WTC11 (cell line): Measurements from ENCODE around the gene RPL31. TPM values are rescaled to one million over a fixed set of nuclear protein-coding genes. Genes with fewer than 3 reads are reported as not detected.

ENCODE experiments used
- ATAC-seq: fragments of 200-7000 bp; cut with Tn5 transposase; 2 replicates; pipeline ENCODE4 v1.10.0; 2021; ENCODE audit warnings: mild to moderate bottlenecking, moderate library complexity
- CTCF ChIA-PET: fragments of 300-600 bp; sonication (Branson Sonifier 250); formaldehyde crosslinking; loops from one replicate; lab custom pipeline; 2021; ENCODE audit warnings: antibody characterized with exemption; lab: Charles Lee
- POLR2A ChIA-PET: fragments of 350-600 bp; sonication (Branson Sonifier 250); formaldehyde crosslinking; loops from one replicate; lab custom pipeline; 2021; ENCODE audit warnings: antibody characterized with exemption; lab: Charles Lee
- DNase-seq: peaks from one replicate; pipeline ENCODE4 v3.0.0; 2021; ENCODE audit warnings: low spot score
- H3K27ac Mint-ChIP-seq: 2 replicates; pipeline ENCODE4 v1.8.0; 2021; ENCODE audit warnings: mixed read lengths
- H3K27me3 Mint-ChIP-seq: 2 replicates; pipeline ENCODE4 v1.8.0; 2021; ENCODE audit warnings: low read depth, mild to moderate bottlenecking, moderate library complexity, mixed read lengths
- H3K36me3 Mint-ChIP-seq: 2 replicates; pipeline ENCODE4 v1.8.0; 2021; ENCODE audit warnings: mixed read lengths
- H3K4me1 Mint-ChIP-seq: 2 replicates; pipeline ENCODE4 v1.8.0; 2022; ENCODE audit warnings: mixed read lengths
- H3K4me3 Mint-ChIP-seq: 2 replicates; pipeline ENCODE4 v1.8.0; 2021; ENCODE audit warnings: mild to moderate bottlenecking, moderate library complexity, mixed read lengths
- H3K9me3 Mint-ChIP-seq: 2 replicates; pipeline ENCODE4 v1.8.0; 2021; ENCODE audit warnings: mixed read lengths
- CREB1 ChIP-seq: sonication (generic); formaldehyde crosslinking; IDR thresholded peaks from 2 replicates; pipeline ENCODE4 v1.8.0; 2023; ENCODE audit warnings: mild to moderate bottlenecking, missing genetic modification reagents
- E2F5 ChIP-seq: sonication (generic); formaldehyde crosslinking; IDR thresholded peaks from 2 replicates; pipeline ENCODE4 v1.8.1; 2022; ENCODE audit warnings: mild to moderate bottlenecking, moderate library complexity, missing genetic modification reagents
- EMX1 ChIP-seq: fragments of 250-450 bp; sonication (Bioruptor Pico); IDR thresholded peaks from 2 replicates; pipeline ENCODE4 v1.8.0; 2021; ENCODE audit warnings: mild to moderate bottlenecking
- ETV6 ChIP-seq: sonication (generic); formaldehyde crosslinking; IDR thresholded peaks from 2 replicates; pipeline ENCODE4 v1.8.1; 2022; ENCODE audit warnings: mild to moderate bottlenecking, missing genetic modification reagents
- FOXK1 ChIP-seq: sonication (generic); formaldehyde crosslinking; IDR thresholded peaks from 2 replicates; pipeline ENCODE4 v1.8.0; 2022; ENCODE audit warnings: mild to moderate bottlenecking, moderate library complexity, missing genetic modification reagents
- HMGA2 ChIP-seq: fragments of 250-450 bp; sonication (Bioruptor Pico); IDR thresholded peaks from 2 replicates; pipeline ENCODE4 v1.4.0; 2021; ENCODE audit warnings: mild to moderate bottlenecking, moderate library complexity
- HMGXB4 ChIP-seq: sonication (generic); formaldehyde crosslinking; IDR thresholded peaks from 2 replicates; pipeline ENCODE4 v1.8.1; 2023; ENCODE audit warnings: mild to moderate bottlenecking, moderate library complexity, missing genetic modification reagents
- NFYB ChIP-seq: sonication (generic); formaldehyde crosslinking; conservative IDR thresholded peaks from 2 replicates; pipeline ENCODE4 v1.8.0; 2022; ENCODE audit warnings: low read depth, missing genetic modification reagents
- NR3C1 ChIP-seq: sonication (generic); formaldehyde crosslinking; conservative IDR thresholded peaks from 2 replicates; pipeline ENCODE4 v1.8.1; 2023; ENCODE audit warnings: low read depth, mild to moderate bottlenecking, missing genetic modification reagents
- RORB ChIP-seq: fragments of 250-450 bp; sonication (Bioruptor Pico); IDR thresholded peaks from 2 replicates; pipeline ENCODE4 v1.9.0; 2021; ENCODE audit warnings: mild to moderate bottlenecking
- SP1 ChIP-seq: sonication (generic); formaldehyde crosslinking; conservative IDR thresholded peaks from 2 replicates; pipeline ENCODE4 v1.8.1; 2022; ENCODE audit warnings: missing genetic modification reagents
- ZBTB21 ChIP-seq: sonication (generic); formaldehyde crosslinking; IDR thresholded peaks from 2 replicates; pipeline ENCODE4 v1.8.1; 2023; ENCODE audit warnings: mild to moderate bottlenecking, missing genetic modification reagents, borderline replicate concordance
- ZNF219 ChIP-seq: sonication (generic); formaldehyde crosslinking; IDR thresholded peaks from 2 replicates; pipeline ENCODE4 v1.8.0; 2023; ENCODE audit warnings: missing genetic modification reagents, mild to moderate bottlenecking, borderline replicate concordance
- total RNA-seq: library from RNA; stranded (reverse); gene quantifications from 3 replicates; pipeline ENCODE4 v1.2.3, GENCODE V29; 2021
- TF ChIP-seq, protein P1 (sequence below): fragments of 250-450 bp; sonication (Bioruptor Pico); IDR thresholded peaks from 2 replicates; pipeline ENCODE4 v1.9.0; 2021; ENCODE audit warnings: moderate library complexity, mild to moderate bottlenecking, inconsistent platforms, borderline replicate concordance
- TF ChIP-seq, protein P2 (sequence below): sonication (generic); formaldehyde crosslinking; IDR thresholded peaks from 2 replicates; pipeline ENCODE4 v1.8.1; 2023; ENCODE audit warnings: mild to moderate bottlenecking, missing genetic modification reagents, moderate library complexity
- TF ChIP-seq, protein P3 (sequence below): sonication (generic); formaldehyde crosslinking; IDR thresholded peaks from 2 replicates; pipeline ENCODE4 v1.8.0; 2022; ENCODE audit warnings: mild to moderate bottlenecking, missing genetic modification reagents
- TF ChIP-seq, protein P4 (sequence below): sonication (generic); formaldehyde crosslinking; conservative IDR thresholded peaks from 2 replicates; pipeline ENCODE4 v1.8.1; 2023; ENCODE audit warnings: mild to moderate bottlenecking, low read depth, missing genetic modification reagents, moderate library complexity
- TF ChIP-seq, protein P5 (sequence below): fragments of 200-600 bp; IDR thresholded peaks from 2 replicates; pipeline ENCODE4 v1.8.0; 2022; ENCODE audit warnings: antibody characterized with exemption

The RPL31 gene
- total RNA-seq, 1 experiment from 2014 or later = 1,590 TPM

DNA sequence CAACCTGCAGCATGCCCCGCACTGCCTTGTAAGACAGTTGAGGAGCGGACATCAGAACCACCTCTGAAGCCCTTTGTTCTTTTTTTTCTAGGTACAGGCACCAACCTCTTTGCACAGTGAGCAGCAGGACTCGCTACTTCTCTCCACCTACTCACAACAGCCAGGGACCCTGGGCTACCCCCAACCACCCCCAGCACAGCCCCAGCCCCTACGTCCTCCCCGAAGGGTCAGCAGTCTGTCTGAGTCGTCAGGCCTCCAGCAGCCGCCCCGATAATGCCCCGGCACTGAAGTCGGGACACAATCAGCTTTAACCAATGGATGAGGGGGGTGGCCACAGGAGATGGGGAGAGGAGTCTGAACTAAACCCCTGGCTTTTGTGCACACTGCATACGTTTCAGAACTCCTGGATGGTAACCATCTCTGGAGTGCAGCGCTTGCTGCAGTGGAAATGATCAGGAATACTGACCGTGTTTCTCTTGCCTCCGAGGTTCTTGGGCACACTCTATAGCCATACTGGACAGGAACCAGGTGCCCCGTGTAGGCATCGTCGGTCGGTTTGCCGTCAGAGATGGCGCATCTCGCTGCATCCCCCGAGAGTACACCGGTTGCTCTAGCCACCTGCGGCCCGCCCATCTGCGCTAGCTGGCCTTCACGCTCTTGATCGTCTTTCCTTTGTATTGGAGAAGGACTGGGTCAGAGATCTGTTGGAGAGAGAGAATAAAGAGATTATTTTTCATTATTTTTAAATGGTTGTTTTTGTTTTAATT lies 6.6 kb upstream of the RPL31 start:
- Mint-ChIP-seq H3K4me3 (no peak overlapping the region), H3K9me3 (no peaks in the 10 kb centered on the region), H3K36me3 (no peaks in the 10 kb centered on the region), H3K27me3 (peaks cover 2% of the 10 kb centered on the region; the same call in 1 of the 2 replicates), H3K27ac (no peak overlapping the region), H3K4me1 (peaks cover 12% of the 10 kb centered on the region)
- DNase-seq (no peak), ATAC-seq (no peak)
- TF ChIP-seq ETV6 (CRISPR knock-in tag) (no peak), NFYB (no peak), EMX1 (no peak), FOXK1 (CRISPR knock-in tag) (no peak), SP1 (CRISPR knock-in tag) (no peak)
- TF ChIP-seq, protein P1, sequence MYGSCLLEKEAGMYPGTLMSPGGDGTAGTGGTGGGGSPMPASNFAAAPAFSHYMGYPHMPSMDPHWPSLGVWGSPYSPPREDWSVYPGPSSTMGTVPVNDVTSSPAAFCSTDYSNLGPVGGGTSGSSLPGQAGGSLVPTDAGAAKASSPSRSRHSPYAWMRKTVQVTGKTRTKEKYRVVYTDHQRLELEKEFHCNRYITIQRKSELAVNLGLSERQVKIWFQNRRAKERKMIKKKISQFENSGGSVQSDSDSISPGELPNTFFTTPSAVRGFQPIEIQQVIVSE (CRISPR knock-in tag) = no peak
- CTCF ChIA-PET = no interaction called here
- POLR2A ChIA-PET = no interaction called here

DNA sequence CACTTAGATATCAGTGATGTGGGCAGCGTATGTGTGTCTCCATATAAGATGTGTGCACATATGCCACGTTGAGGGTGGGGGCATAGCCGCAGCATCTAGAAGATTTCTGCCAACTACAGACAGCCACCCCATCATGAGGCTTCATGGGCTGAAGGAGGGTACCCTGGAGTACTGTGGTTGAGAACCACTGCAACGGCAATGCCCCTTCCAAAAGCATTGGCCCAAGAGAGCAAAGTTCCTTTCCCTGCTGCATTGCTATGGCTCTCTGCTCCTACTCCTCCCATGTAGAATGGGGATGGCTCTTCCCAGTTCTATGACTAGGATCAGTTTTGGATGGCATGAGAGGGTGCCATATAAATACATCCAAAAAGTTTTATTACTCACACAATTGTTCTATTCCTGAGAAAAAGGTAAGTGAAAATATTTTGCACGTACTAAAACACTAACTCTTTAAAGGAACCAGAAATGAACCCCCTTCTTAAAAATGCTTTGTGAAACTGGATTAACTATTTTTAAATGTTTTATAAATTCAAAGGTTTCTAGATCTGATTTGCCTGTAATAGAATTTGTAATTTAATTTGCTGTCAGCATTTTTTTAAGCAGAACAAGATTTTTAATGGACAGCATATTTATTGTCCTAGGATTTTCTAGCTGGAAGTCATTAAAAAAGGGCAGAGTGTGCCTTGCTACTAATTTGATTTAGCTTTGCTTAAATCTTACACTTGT lies 4.4 kb upstream of the RPL31 start:
- Mint-ChIP-seq H3K9me3 (no peaks in the 10 kb centered on the region), H3K36me3 (peaks cover 3% of the 10 kb centered on the region), H3K4me1 (peaks cover 10% of the 10 kb centered on the region), H3K27me3 (peaks cover 12% of the 10 kb centered on the region), H3K4me3 (no peak overlapping the region), H3K27ac (no peak overlapping the region)
- DNase-seq (no peak), ATAC-seq (no peak)
- TF ChIP-seq NR3C1 (CRISPR knock-in tag) (no peak), RORB (CRISPR knock-in tag) (no peak), CREB1 (CRISPR knock-in tag) (no peak), HMGA2 (no peak), HMGXB4 (CRISPR knock-in tag) (no peak)
- TF ChIP-seq, protein P2, sequence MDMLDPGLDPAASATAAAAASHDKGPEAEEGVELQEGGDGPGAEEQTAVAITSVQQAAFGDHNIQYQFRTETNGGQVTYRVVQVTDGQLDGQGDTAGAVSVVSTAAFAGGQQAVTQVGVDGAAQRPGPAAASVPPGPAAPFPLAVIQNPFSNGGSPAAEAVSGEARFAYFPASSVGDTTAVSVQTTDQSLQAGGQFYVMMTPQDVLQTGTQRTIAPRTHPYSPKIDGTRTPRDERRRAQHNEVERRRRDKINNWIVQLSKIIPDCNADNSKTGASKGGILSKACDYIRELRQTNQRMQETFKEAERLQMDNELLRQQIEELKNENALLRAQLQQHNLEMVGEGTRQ (CRISPR knock-in tag) = no peak
- ChIA-PET CTCF (no interaction called here), POLR2A (no interaction called here)

DNA sequence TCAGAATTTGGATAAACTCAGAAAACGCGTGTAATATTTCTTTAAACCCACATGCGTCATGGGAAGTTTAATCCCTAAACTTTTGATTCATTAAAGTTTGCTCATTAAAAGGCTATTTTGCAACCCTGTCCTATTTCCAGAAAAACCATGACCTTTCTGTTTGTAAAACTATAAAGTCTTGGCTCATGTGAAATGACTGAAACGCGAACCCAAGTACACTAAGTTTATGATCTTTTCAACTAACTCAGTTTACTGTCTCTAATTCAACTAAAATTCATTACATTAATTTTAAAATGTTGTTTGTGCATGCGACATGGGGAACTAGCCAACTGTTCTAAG lies 3.9 kb upstream of the RPL31 start:
- ATAC-seq (no peak), DNase-seq (no peak)
- ChIA-PET POLR2A (no interaction called here), CTCF (no interaction called here)
- Mint-ChIP-seq H3K36me3 (peaks cover 8% of the 10 kb centered on the region), H3K27me3 (peaks cover 12% of the 10 kb centered on the region), H3K4me3 (no peak overlapping the region), H3K4me1 (peaks cover 10% of the 10 kb centered on the region), H3K9me3 (no peaks in the 10 kb centered on the region), H3K27ac (no peak overlapping the region)
- TF ChIP-seq ZNF219 (CRISPR knock-in tag) (no peak), E2F5 (CRISPR knock-in tag) (no peak), ZBTB21 (CRISPR knock-in tag) (no peak), FOXK1 (CRISPR knock-in tag) (no peak), NFYB (no peak), HMGXB4 (CRISPR knock-in tag) (no peak)
- TF ChIP-seq, protein P3, sequence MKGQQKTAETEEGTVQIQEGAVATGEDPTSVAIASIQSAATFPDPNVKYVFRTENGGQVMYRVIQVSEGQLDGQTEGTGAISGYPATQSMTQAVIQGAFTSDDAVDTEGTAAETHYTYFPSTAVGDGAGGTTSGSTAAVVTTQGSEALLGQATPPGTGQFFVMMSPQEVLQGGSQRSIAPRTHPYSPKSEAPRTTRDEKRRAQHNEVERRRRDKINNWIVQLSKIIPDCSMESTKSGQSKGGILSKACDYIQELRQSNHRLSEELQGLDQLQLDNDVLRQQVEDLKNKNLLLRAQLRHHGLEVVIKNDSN (CRISPR knock-in tag) = no peak
- TF ChIP-seq, protein P4, sequence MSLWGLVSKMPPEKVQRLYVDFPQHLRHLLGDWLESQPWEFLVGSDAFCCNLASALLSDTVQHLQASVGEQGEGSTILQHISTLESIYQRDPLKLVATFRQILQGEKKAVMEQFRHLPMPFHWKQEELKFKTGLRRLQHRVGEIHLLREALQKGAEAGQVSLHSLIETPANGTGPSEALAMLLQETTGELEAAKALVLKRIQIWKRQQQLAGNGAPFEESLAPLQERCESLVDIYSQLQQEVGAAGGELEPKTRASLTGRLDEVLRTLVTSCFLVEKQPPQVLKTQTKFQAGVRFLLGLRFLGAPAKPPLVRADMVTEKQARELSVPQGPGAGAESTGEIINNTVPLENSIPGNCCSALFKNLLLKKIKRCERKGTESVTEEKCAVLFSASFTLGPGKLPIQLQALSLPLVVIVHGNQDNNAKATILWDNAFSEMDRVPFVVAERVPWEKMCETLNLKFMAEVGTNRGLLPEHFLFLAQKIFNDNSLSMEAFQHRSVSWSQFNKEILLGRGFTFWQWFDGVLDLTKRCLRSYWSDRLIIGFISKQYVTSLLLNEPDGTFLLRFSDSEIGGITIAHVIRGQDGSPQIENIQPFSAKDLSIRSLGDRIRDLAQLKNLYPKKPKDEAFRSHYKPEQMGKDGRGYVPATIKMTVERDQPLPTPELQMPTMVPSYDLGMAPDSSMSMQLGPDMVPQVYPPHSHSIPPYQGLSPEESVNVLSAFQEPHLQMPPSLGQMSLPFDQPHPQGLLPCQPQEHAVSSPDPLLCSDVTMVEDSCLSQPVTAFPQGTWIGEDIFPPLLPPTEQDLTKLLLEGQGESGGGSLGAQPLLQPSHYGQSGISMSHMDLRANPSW (CRISPR knock-in tag) = no peak
- TF ChIP-seq, protein P5, sequence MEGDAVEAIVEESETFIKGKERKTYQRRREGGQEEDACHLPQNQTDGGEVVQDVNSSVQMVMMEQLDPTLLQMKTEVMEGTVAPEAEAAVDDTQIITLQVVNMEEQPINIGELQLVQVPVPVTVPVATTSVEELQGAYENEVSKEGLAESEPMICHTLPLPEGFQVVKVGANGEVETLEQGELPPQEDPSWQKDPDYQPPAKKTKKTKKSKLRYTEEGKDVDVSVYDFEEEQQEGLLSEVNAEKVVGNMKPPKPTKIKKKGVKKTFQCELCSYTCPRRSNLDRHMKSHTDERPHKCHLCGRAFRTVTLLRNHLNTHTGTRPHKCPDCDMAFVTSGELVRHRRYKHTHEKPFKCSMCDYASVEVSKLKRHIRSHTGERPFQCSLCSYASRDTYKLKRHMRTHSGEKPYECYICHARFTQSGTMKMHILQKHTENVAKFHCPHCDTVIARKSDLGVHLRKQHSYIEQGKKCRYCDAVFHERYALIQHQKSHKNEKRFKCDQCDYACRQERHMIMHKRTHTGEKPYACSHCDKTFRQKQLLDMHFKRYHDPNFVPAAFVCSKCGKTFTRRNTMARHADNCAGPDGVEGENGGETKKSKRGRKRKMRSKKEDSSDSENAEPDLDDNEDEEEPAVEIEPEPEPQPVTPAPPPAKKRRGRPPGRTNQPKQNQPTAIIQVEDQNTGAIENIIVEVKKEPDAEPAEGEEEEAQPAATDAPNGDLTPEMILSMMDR = no peak
